OCI-LY1 (cell line): Measurements from ENCODE around the gene SHC4.

Source experiments
- EZH2 ChIP-seq: fragments of 200-600 bp; sonication (generic), shearing (Covaris generic); IDR thresholded peaks from 2 replicates; pipeline ENCODE4 v1.8.0; 2017; ENCODE audit warnings: borderline replicate concordance, mixed run types, mild to moderate bottlenecking, antibody characterized with exemption, low read length, moderate library complexity, mixed read lengths
- TF ChIP-seq, protein P1 (sequence below): fragments of 200-600 bp; sonication (generic), shearing (Covaris generic); IDR thresholded peaks from 2 replicates; pipeline ENCODE4 v1.5.1; 2017; ENCODE audit warnings: mild to moderate bottlenecking, antibody characterized with exemption, low read length, moderate library complexity, mixed read lengths

- TF ChIP-seq, protein P1, sequence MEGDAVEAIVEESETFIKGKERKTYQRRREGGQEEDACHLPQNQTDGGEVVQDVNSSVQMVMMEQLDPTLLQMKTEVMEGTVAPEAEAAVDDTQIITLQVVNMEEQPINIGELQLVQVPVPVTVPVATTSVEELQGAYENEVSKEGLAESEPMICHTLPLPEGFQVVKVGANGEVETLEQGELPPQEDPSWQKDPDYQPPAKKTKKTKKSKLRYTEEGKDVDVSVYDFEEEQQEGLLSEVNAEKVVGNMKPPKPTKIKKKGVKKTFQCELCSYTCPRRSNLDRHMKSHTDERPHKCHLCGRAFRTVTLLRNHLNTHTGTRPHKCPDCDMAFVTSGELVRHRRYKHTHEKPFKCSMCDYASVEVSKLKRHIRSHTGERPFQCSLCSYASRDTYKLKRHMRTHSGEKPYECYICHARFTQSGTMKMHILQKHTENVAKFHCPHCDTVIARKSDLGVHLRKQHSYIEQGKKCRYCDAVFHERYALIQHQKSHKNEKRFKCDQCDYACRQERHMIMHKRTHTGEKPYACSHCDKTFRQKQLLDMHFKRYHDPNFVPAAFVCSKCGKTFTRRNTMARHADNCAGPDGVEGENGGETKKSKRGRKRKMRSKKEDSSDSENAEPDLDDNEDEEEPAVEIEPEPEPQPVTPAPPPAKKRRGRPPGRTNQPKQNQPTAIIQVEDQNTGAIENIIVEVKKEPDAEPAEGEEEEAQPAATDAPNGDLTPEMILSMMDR = no peak
- no peak for TF ChIP-seq EZH2
Measured at GRCh38 chr15:48896869-48897814, 66.6 kb downstream of the SHC4 start.
